A549 (cell line): ENCODE data around the gene BIRC7.

Experiments
- CEBPB ChIP-seq, 2 experiments: fragments of >200 bp in 1 of 2; sonication (Bioruptor Twin) in 1 of 2; formaldehyde crosslinking in 1 of 2; IDR thresholded peaks; 2 replicates each; pipeline ENCODE4 v1.6.1; 2012 to 2016
- HEYL ChIP-seq: fragments of 250-450 bp; sonication (Bioruptor Pico); IDR thresholded peaks from 2 replicates; pipeline ENCODE4 v1.8.0; 2021; ENCODE audit warnings: mild to moderate bottlenecking, moderate library complexity
- HOXA7 ChIP-seq: fragments of 250-450 bp; sonication (Bioruptor Pico); IDR thresholded peaks from 2 replicates; pipeline ENCODE4 v1.5.0; 2020; ENCODE audit warnings: mild to moderate bottlenecking, moderate library complexity
- POLR2A ChIP-seq: IDR thresholded peaks from 2 replicates; pipeline ENCODE4 v1.6.1; 2012; ENCODE audit warnings: mild to moderate bottlenecking, low read length
- RARB ChIP-seq: fragments of 250-450 bp; sonication (Bioruptor Pico); IDR thresholded peaks from 2 replicates; pipeline ENCODE4 v1.8.0; 2021; ENCODE audit warnings: mild to moderate bottlenecking, moderate library complexity
- ZC3H11A ChIP-seq: fragments of 450-650 bp; IDR thresholded peaks from 2 replicates; pipeline ENCODE4 v1.6.1; 2014; ENCODE audit warnings: antibody characterized with exemption, mild to moderate bottlenecking
- TF ChIP-seq, protein P1 (sequence below): fragments of >200 bp; sonication (Bioruptor Twin); formaldehyde crosslinking; IDR thresholded peaks from 3 replicates; pipeline ENCODE4 v1.5.1; 2016

DNA sequence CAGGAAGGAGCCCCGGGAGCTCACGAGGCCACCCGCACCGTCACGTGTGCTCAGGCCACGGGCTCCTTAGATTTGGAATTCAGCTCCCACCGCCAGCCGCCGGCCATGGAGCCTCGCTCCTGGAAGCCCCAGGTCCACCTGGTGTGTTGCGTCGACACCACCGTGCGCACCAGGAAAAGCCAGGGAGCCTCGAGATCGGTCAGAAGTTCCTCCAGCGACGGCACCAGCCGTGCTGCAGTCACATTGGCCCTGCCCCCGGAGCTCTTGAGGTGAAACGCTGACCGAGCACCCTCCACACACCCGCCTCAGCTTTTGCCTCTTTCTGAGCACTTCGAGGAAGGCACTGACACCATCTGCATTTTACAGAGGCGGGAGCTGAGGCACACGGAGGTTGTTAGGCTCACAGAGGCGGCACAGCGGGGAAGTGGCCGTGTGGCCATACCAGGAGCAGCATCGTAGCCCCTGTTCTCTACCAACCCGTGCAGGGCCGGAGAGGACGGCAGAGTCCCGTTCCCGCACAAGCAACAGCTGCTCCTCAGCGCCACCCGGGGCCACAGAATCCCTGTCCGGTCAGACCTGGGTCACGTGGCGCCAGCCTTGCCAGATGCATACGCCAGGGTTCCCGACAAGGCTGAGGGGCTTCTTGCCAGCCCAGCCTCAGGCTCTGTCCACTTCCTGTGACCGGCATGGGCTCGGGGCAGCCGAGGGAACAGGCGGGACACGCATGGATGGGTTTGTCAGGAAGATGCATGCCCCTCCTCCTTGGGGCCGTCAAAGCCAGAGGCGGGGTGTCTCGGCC lies 11.0 kb downstream of the BIRC7 start:
- no peak for TF ChIP-seq RARB (CRISPR knock-in tag)
- TF ChIP-seq POLR2A: no peak
- TF ChIP-seq, protein P1, sequence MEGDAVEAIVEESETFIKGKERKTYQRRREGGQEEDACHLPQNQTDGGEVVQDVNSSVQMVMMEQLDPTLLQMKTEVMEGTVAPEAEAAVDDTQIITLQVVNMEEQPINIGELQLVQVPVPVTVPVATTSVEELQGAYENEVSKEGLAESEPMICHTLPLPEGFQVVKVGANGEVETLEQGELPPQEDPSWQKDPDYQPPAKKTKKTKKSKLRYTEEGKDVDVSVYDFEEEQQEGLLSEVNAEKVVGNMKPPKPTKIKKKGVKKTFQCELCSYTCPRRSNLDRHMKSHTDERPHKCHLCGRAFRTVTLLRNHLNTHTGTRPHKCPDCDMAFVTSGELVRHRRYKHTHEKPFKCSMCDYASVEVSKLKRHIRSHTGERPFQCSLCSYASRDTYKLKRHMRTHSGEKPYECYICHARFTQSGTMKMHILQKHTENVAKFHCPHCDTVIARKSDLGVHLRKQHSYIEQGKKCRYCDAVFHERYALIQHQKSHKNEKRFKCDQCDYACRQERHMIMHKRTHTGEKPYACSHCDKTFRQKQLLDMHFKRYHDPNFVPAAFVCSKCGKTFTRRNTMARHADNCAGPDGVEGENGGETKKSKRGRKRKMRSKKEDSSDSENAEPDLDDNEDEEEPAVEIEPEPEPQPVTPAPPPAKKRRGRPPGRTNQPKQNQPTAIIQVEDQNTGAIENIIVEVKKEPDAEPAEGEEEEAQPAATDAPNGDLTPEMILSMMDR: no peak
- TF ChIP-seq HOXA7 (CRISPR knock-in tag): no peak
- TF ChIP-seq ZC3H11A: no peak
- no peak for TF ChIP-seq CEBPB (IDR thresholded peaks at IDR 0.05)
- no peak for TF ChIP-seq HEYL
